AG04450 (cell line): ENCODE data around the gene MICOS13. TPM values are rescaled to one million over a fixed set of nuclear protein-coding genes. Genes with fewer than 3 reads are reported as not detected.
A peak's percentile ranks its signal among the peaks of the same experiment; 100 is the strongest.

ENCODE experiments used
- CTCF ChIA-PET: fragments of 300-600, 350-600 bp; formaldehyde crosslinking; extraction: SDS; loops from one replicate; lab custom pipeline; 2022; ENCODE audit warnings: antibody characterized with exemption, inconsistent platforms; lab: Charles Lee
- POLR2A ChIA-PET: fragments of 350-600 bp; formaldehyde crosslinking; extraction: SDS; loops from one replicate; lab custom pipeline; 2021; ENCODE audit warnings: antibody characterized with exemption, inconsistent platforms; lab: Yijun Ruan, JAX
- DNase-seq: peaks from one replicate; pipeline ENCODE4 v3.0.0-alpha.2; 2011; ENCODE audit warnings: low read depth, low spot score
- H3K27ac ChIP-seq: one replicate; pipeline ENCODE4 v1.5.1; 2012; ENCODE audit warnings: low read depth, low read length, control low read depth
- H3K27me3 ChIP-seq: one replicate; pipeline ENCODE4 v1.6.0; 2012; ENCODE audit warnings: low read length; ENCODE audit not compliant: control insufficient read depth, insufficient read depth
- H3K4me3 ChIP-seq: 2 replicates; pipeline ENCODE4 v1.5.1; 2011; ENCODE audit warnings: mild to moderate bottlenecking, low read depth, low read length, control low read depth
- H3K9me3 ChIP-seq: 2 replicates; pipeline ENCODE4 v1.5.1; 2012; ENCODE audit warnings: low read length; ENCODE audit not compliant: control insufficient read depth, insufficient read depth
- CTCF ChIP-seq: IDR thresholded peaks from 2 replicates; pipeline ENCODE4 v1.5.1; 2011; ENCODE audit warnings: low read depth, low read length, control low read depth, inconsistent platforms
- polyA plus RNA-seq: library from polyadenylated mRNA; depleted of rRNA; stranded (reverse); fragments of >200 nt; gene quantifications from 2 replicates; pipeline ENCODE4 v1.2.3, GENCODE V29; 2011

The MICOS13 gene
- polyA plus RNA-seq, 1 experiment: 25.2 TPM

GRCh38 chr19:5693195-5694166, 13.2 kb upstream of the MICOS13 start:
- POLR2A ChIA-PET: no interaction called here
- H3K9me3 ChIP-seq: peaks cover 6% of the 10 kb centered on the region; the same call in 1 of the 2 replicates
- TF ChIP-seq CTCF: no peak
- no peaks in the 10 kb centered on the region for H3K27me3 ChIP-seq
- no peak for DNase-seq
- no peak overlapping the region for H3K4me3 ChIP-seq
- H3K27ac ChIP-seq: peak overlapping the region; percentile 47
- CTCF ChIA-PET: no interaction called here

GRCh38 chr19:5692723-5693194, 12.4 kb upstream of the MICOS13 start:
- DNase-seq: no peak
- H3K27ac ChIP-seq: peak overlapping the region; percentile 47
- H3K4me3 ChIP-seq: no peak overlapping the region
- ChIA-PET CTCF (no interaction called here), POLR2A (no interaction called here)
- TF ChIP-seq CTCF: no peak
- H3K27me3 ChIP-seq: no peaks in the 10 kb centered on the region
- peaks cover 9% of the 10 kb centered on the region; the same call in 1 of the 2 replicates for H3K9me3 ChIP-seq

DNA sequence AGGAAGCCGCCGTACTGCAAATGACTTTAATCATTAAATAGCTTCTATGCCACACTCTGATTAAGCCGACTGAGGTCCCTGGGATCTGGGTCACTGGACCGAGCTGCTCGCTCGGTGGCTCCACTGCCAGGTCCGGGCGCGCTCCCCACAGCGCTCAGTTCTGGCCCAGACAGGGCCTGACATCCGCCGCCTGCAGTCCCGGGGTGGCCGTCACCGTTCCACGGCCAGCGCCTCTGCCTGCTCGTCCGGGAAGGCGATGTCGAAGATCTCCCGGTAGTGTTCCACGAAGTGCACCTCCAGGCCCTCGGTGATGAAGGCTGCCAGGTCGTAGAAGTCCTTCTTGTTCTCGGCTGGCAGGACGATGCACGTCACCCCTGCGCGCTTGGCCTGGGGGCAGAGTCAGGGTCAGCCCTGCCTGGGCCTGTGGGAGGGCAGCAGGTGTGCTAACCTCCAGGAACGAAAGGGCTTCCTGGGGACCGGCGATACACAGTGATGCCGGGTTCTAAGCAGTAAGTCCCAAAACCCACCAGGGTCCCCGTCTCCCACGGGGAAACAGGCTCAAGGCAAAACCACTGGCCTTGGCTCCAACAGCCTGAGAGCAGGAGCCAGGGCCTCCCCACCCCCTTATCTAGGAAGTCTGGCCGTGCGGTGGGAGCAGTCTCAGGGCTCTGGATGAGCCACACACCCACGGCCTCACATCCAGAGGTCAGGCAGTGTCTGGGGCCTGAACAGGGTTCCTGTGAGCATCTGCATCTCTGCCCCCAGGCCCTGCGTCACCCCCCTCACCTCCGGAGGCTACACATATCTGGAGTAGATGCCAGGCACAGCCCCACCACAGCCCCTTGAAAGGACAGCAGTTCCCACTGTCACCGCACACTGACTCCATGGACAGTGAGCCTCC, 11.8 kb upstream of the MICOS13 start:
- TF ChIP-seq CTCF: no peak
- peak overlapping the region; percentile 96 for H3K4me3 ChIP-seq
- H3K27ac ChIP-seq: peak overlapping the region; percentile 47
- ChIA-PET CTCF (no interaction called here), POLR2A (interaction anchor here (0.7 to 2.7 kb wide), 3 partner anchors 27 to 72 kb away, joined by 3 to 14 read pairs (median 7); partner anchors contain the start of genes CATSPERD and LONP1)
- no peak for DNase-seq
- H3K9me3 ChIP-seq: peaks cover 16% of the 10 kb centered on the region; the same call in 1 of the 2 replicates
- H3K27me3 ChIP-seq: no peaks in the 10 kb centered on the region

GRCh38 chr19:5690955-5691821, 10.9 kb upstream of the MICOS13 start:
- H3K27ac ChIP-seq: peak overlapping the region; percentile 21
- H3K9me3 ChIP-seq: peaks cover 16% of the 10 kb centered on the region; the same call in 1 of the 2 replicates
- TF ChIP-seq CTCF: no peak
- H3K4me3 ChIP-seq: peak overlapping the region; percentile 96
- ChIA-PET CTCF (no interaction called here), POLR2A (interaction anchor here (0.7 to 2.7 kb wide), 5 partner anchors 18 to 72 kb away, joined by 3 to 14 read pairs (median 7); partner anchors contain the start of genes CATSPERD and LONP1)
- no peaks in the 10 kb centered on the region for H3K27me3 ChIP-seq
- no peak for DNase-seq
